ENCODE data around the gene B4GALT2. TPM values are rescaled to one million over a fixed set of nuclear protein-coding genes. Genes with fewer than 3 reads are reported as not detected.

The B4GALT2 gene
- total RNA-seq, 4 donors from 2014 or later = 2.3 to 45.8 (median 18.5) TPM

DNA sequence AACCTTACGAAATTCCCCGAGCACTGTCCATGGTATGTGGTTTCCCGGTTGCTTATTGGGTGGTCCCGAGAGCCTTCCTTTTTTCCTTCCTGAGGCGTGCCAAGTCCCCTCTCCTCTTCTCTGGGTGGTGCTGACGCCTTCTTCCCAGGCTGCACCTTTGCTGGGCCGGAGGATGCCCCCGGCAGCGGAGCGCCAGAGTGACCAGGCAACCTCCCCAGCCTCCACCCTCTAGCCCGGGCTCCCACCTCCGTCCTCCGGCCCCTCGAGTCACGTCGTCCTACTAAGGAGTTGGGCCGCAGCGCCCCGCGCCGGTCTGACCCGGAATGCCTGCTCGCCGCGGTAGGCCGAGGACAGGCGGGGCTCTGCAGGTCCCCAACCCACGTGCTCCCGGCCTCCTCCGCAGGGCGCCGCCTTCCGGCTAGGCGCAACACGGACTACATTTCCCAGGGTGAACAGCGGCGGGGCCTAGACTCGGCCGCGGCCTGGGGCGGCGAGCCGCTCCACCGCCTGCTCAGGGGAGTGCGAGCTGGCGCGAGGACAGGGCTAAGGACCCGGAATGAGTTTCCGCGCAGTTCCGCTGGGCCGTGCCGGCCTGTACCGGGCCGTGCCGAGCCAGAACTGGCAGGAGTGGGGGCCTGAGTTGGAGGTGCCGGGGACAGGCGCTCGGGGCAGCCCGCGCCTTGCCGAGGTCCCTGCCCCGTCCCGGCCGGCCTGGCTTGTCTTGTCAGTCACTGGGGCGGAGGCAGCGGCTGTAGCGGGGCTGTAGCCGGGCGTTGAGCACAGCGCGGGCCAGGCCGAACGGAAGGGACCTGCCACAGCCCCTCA, 32.6 kb upstream of the B4GALT2 start, which contains the start of gene IPO13:
TSS of gene IPO13 (plus strand) at position 715 of the 825 bp plus-strand sequence. CDS start 651 bp downstream, outside the sequence.
- Histone ChIP-seq H3K4me3 (peak within 1 kb of the TSS; percentile 67 to 72), H3K27me3 (no peaks in the 10 kb centered on the region), H3K36me3 (no peaks in the 10 kb centered on the region), H3K27ac (peak within 1 kb of the TSS; percentile 92 to 95), H3K4me1 (peaks cover 0 to 15% of the 10 kb centered on the region in 2 donors), H3K9me3 (no peaks in the 10 kb centered on the region)
- TF ChIP-seq, protein P1, sequence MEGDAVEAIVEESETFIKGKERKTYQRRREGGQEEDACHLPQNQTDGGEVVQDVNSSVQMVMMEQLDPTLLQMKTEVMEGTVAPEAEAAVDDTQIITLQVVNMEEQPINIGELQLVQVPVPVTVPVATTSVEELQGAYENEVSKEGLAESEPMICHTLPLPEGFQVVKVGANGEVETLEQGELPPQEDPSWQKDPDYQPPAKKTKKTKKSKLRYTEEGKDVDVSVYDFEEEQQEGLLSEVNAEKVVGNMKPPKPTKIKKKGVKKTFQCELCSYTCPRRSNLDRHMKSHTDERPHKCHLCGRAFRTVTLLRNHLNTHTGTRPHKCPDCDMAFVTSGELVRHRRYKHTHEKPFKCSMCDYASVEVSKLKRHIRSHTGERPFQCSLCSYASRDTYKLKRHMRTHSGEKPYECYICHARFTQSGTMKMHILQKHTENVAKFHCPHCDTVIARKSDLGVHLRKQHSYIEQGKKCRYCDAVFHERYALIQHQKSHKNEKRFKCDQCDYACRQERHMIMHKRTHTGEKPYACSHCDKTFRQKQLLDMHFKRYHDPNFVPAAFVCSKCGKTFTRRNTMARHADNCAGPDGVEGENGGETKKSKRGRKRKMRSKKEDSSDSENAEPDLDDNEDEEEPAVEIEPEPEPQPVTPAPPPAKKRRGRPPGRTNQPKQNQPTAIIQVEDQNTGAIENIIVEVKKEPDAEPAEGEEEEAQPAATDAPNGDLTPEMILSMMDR (IDR thresholded peaks at IDR 0.05) = peak; percentile 74 to 84 (median 80)
- peak in 1 of 2 donors; percentile 53 for TF ChIP-seq POLR2A (IDR thresholded peaks at IDR 0.05)
- intact Hi-C loops (cut with DNase I; ENCODE audit: low total_unique reads) = no loop called here
- peak; percentile 91 to 96 for DNase-seq

GRCh38 chr1:43947061-43947873, 31.7 kb upstream of the B4GALT2 start:
- DNase-seq = peak in 1 of 2 donors; percentile 43

DNA sequence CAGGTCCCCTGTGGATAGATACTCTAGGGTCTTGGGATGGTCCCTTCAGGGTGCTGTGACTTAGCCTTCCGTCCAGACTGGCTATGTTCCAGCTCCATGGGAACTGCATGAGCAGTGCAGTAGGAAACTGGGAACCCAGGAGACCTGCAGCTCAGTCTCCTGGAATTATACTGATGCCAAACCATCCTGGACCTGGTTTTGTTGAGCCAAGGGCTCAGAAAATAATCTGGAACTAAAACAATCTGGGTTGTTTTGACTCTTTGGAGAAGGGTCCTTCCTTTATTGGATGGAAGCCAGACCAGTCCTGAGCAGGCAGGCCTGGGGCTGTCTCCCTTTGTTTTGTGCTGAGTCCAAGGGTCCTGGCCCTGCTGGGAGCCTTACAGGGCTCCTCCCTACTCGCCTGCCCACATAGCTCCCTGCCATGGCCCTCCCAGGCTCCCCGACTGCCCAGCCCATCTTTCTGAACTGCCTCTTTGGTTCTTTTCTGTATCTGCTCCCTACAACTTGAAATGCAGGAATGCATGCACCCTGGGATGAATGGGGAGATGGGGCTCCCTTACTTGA, 31.1 kb upstream of the B4GALT2 start:
- no peaks in the 10 kb centered on the region for H3K27me3 ChIP-seq
- TF ChIP-seq, protein P1 (IDR thresholded peaks at IDR 0.05) = no peak
- no peak for TF ChIP-seq POLR2A (IDR thresholded peaks at IDR 0.05)
- H3K27ac ChIP-seq = no peak overlapping the region
- peak overlapping the region; percentile 67 to 72 for H3K4me3 ChIP-seq
- DNase-seq = no peak
- peaks cover 0 to 15% of the 10 kb centered on the region in 2 donors for H3K4me1 ChIP-seq
- intact Hi-C loops (cut with DNase I; ENCODE audit: low total_unique reads) = no loop called here
- H3K9me3 ChIP-seq = no peaks in the 10 kb centered on the region
- H3K36me3 ChIP-seq = no peaks in the 10 kb centered on the region

More at GRCh38 chr1:43947061-43947873, 31.7 kb upstream of the B4GALT2 start:
- Histone ChIP-seq H3K27ac (peak overlapping the region; percentile 92 to 95), H3K9me3 (no peaks in the 10 kb centered on the region), H3K4me1 (peaks cover 0 to 15% of the 10 kb centered on the region in 2 donors), H3K36me3 (no peaks in the 10 kb centered on the region), H3K4me3 (peak overlapping the region; percentile 67 to 72), H3K27me3 (no peaks in the 10 kb centered on the region)
- intact Hi-C loops (cut with DNase I; ENCODE audit: low total_unique reads) = no loop called here
- no peak for TF ChIP-seq POLR2A (IDR thresholded peaks at IDR 0.05)
- TF ChIP-seq, protein P1 (IDR thresholded peaks at IDR 0.05) = no peak

DNA sequence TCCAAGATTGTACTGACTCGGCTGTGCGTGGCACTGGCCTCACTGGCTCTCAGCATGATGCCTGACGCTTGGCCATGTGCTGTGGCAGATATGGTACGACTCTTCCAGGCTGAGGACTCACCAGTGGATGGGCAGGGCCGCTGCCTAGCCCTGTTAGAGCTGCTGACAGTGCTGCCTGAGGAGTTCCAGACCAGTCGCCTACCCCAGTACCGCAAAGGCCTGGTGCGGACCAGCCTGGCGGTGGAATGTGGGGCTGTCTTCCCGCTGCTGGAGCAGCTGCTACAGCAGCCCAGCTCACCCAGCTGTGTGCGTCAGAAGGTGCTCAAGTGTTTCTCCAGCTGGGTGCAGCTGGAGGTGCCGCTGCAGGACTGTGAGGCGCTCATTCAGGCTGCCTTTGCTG, 29.3 kb upstream of the B4GALT2 start:
- TF ChIP-seq, protein P1 (IDR thresholded peaks at IDR 0.05) = no peak
- no peak for TF ChIP-seq POLR2A (IDR thresholded peaks at IDR 0.05)
- Histone ChIP-seq H3K27me3 (no peaks in the 10 kb centered on the region), H3K36me3 (no peaks in the 10 kb centered on the region), H3K4me3 (no peak overlapping the region), H3K27ac (no peak overlapping the region), H3K4me1 (peaks cover 0 to 15% of the 10 kb centered on the region in 2 donors), H3K9me3 (no peaks in the 10 kb centered on the region)
- no peak for DNase-seq
- intact Hi-C loops (cut with DNase I; ENCODE audit: low total_unique reads) = no loop called here
